ENCODE results near the gene LITAF.

GRCh38 chr16:11635113-11635652 lies 48.5 kb upstream of the LITAF start:
- TF ChIP-seq POLR2AphosphoS5 (IDR thresholded peaks at IDR 0.05; ENCODE audit: low read depth, low read length): no peak
- no peak for TF ChIP-seq POLR2A (IDR thresholded peaks at IDR 0.05; ENCODE audit: low read depth, low read length)

Measured in GM12891 (cell line).